Neural cell (in vitro differentiated cells): ENCODE results near the gene KRT86. TPM values are rescaled to one million over a fixed set of nuclear protein-coding genes. Genes with fewer than 3 reads are reported as not detected.

Experiments used
- H2AFZ ChIP-seq: fragments of 200-600, 300-800 bp; sonication (generic), shearing (Covaris generic); 2 replicates; pipeline ENCODE4 v1.6.0; 2014; ENCODE audit warnings: low read depth, mild to moderate bottlenecking, antibody characterized with exemption, low read length, moderate library complexity
- H3F3A ChIP-seq: fragments of 200-600 bp; shearing (Covaris generic); 2 replicates; pipeline ENCODE4 v1.6.1; 2016; ENCODE audit warnings: mild to moderate bottlenecking, moderate library complexity, mixed read lengths, antibody characterized with exemption, low read length; ENCODE audit not compliant: insufficient read depth, poor library complexity, severe bottlenecking
- H3K27ac ChIP-seq: fragments of 200-600, 300-800 bp; sonication (generic), shearing (Covaris generic); 2 replicates; pipeline ENCODE4 v1.5.1; 2014; ENCODE audit warnings: mild to moderate bottlenecking, low read length, moderate library complexity
- H3K27me3 ChIP-seq: fragments of 300-800, 200-600 bp; sonication (generic), shearing (Covaris generic); 2 replicates; pipeline ENCODE4 v1.6.0; 2014; ENCODE audit warnings: mild to moderate bottlenecking, low read depth, low read length, moderate library complexity; ENCODE audit not compliant: insufficient read depth
- H3K36me3 ChIP-seq: fragments of 300-800, 200-600 bp; sonication (generic), shearing (Covaris generic); 2 replicates; pipeline ENCODE4 v1.5.1; 2014; ENCODE audit warnings: mild to moderate bottlenecking, antibody characterized with exemption, low read length, moderate library complexity; ENCODE audit not compliant: insufficient read depth
- H3K4me2 ChIP-seq: fragments of 300-800, 200-600 bp; sonication (generic), shearing (Covaris generic); 2 replicates; pipeline ENCODE4 v1.6.0; 2014; ENCODE audit warnings: mild to moderate bottlenecking, low read length
- H3K4me3 ChIP-seq: fragments of 300-800, 200-600 bp; sonication (generic), shearing (Covaris generic); 2 replicates; pipeline ENCODE4 v1.5.1; 2014; ENCODE audit warnings: mild to moderate bottlenecking, low read length, moderate library complexity
- H3K79me2 ChIP-seq: fragments of 200-600 bp; shearing (Covaris generic); replicated peaks from 2 replicates; pipeline ENCODE4 v1.6.0; 2014; ENCODE audit warnings: mild to moderate bottlenecking, low read length, moderate library complexity; ENCODE audit not compliant: insufficient read depth
- H3K9ac ChIP-seq: fragments of 300-800, 200-600 bp; sonication (generic), shearing (Covaris generic); 2 replicates; pipeline ENCODE4 v1.6.1; 2016; ENCODE audit warnings: mild to moderate bottlenecking, low read length, mixed read lengths
- H3K9me2 ChIP-seq: fragments of 200-600 bp; shearing (Covaris generic); 2 replicates; pipeline ENCODE4 v1.6.1; 2016; ENCODE audit warnings: mild to moderate bottlenecking, low read length, mixed read lengths; ENCODE audit not compliant: insufficient read depth
- H3K9me3 ChIP-seq: fragments of 200-600, 300-800 bp; sonication (generic), shearing (Covaris generic); 2 replicates; pipeline ENCODE4 v1.6.1; 2016; ENCODE audit warnings: mild to moderate bottlenecking, mixed run types, low read length, moderate library complexity, mixed read lengths
- H4K20me1 ChIP-seq: fragments of 200-600 bp; shearing (Covaris generic); 2 replicates; pipeline ENCODE4 v1.6.1; 2016; ENCODE audit warnings: mild to moderate bottlenecking, mixed run types; ENCODE audit not compliant: insufficient read depth
- CTCF ChIP-seq: fragments of 450-650 bp; IDR thresholded peaks from 2 replicates; pipeline ENCODE4 v1.5.1; 2014; ENCODE audit warnings: antibody characterized with exemption, mild to moderate bottlenecking, moderate library complexity; ENCODE audit not compliant: poor library complexity, severe bottlenecking
- EP300 ChIP-seq: fragments of 450-650 bp; conservative IDR thresholded peaks from 2 replicates; pipeline ENCODE4 v1.6.1; 2014; ENCODE audit warnings: antibody characterized with exemption, mild to moderate bottlenecking, moderate library complexity; ENCODE audit not compliant: poor library complexity, severe bottlenecking
- EZH2 ChIP-seq: fragments of 200-600, 300-800 bp; shearing (Covaris generic), sonication (generic); IDR thresholded peaks from 2 replicates; pipeline ENCODE4 v1.6.1; 2014; ENCODE audit warnings: antibody characterized with exemption, low read length, borderline replicate concordance, mild to moderate bottlenecking; ENCODE audit not compliant: insufficient read depth, poor library complexity, severe bottlenecking
- MXI1 ChIP-seq: fragments of 450-650 bp; conservative IDR thresholded peaks from 2 replicates; pipeline ENCODE4 v1.6.1; 2014; ENCODE audit warnings: antibody characterized with exemption, mild to moderate bottlenecking; ENCODE audit not compliant: poor library complexity, severe bottlenecking
- POLR2AphosphoS5 ChIP-seq: IDR thresholded peaks from 2 replicates; pipeline ENCODE4 v1.6.1; 2012
- REST ChIP-seq: IDR thresholded peaks from 2 replicates; pipeline ENCODE4 v1.6.1; 2012; ENCODE audit warnings: borderline replicate concordance
- SMC3 ChIP-seq: fragments of 450-650 bp; conservative IDR thresholded peaks from 2 replicates; pipeline ENCODE4 v1.6.1; 2014; ENCODE audit warnings: antibody characterized with exemption, mild to moderate bottlenecking, moderate library complexity; ENCODE audit not compliant: poor library complexity
- TAF1 ChIP-seq: IDR thresholded peaks from 2 replicates; pipeline ENCODE4 v1.6.1; 2012; ENCODE audit warnings: low read depth
- polyA plus RNA-seq: library from polyadenylated mRNA; depleted of rRNA; stranded (reverse); fragments of >200 nt; gene quantifications from 2 replicates; pipeline ENCODE4 v1.2.3, GENCODE V29; 2014

The KRT86 gene
- polyA plus RNA-seq, 1 donor from 2014 or later, result not detected

GRCh38 chr12:52254180-52254964 lies 20.1 kb upstream of the KRT86 start:
- Histone ChIP-seq H3K27me3 (peaks cover 41% of the 10 kb centered on the region), H4K20me1 (no peaks in the 10 kb centered on the region), H3F3A (no peaks in the 10 kb centered on the region), H3K79me2 (no peaks in the 10 kb centered on the region), H3K27ac (no peak overlapping the region), H2AFZ (no peak overlapping the region), H3K9ac (no peak overlapping the region), H3K4me2 (no peak overlapping the region), H3K9me3 (no peaks in the 10 kb centered on the region), H3K36me3 (no peaks in the 10 kb centered on the region), H3K4me3 (no peak overlapping the region), H3K9me2 (no peaks in the 10 kb centered on the region)
- TF ChIP-seq REST, result no peak
- TF ChIP-seq TAF1, result no peak
- TF ChIP-seq EP300, result no peak
- no peak for TF ChIP-seq POLR2AphosphoS5
- TF ChIP-seq EZH2, result no peak
- TF ChIP-seq CTCF, result no peak
- no peak for TF ChIP-seq MXI1
- TF ChIP-seq SMC3, result no peak

- Histone ChIP-seq H3K36me3 (no peaks in the 10 kb centered on the region), H3K27ac (no peak overlapping the region), H3K27me3 (peaks cover 33% of the 10 kb centered on the region), H3K4me3 (no peak overlapping the region), H3K79me2 (no peaks in the 10 kb centered on the region), H3F3A (no peaks in the 10 kb centered on the region), H4K20me1 (no peaks in the 10 kb centered on the region), H3K9ac (no peak overlapping the region), H3K9me2 (no peaks in the 10 kb centered on the region), H2AFZ (no peak overlapping the region), H3K9me3 (no peaks in the 10 kb centered on the region), H3K4me2 (no peak overlapping the region)
- no peak for TF ChIP-seq EP300
These were observed 19.3 kb upstream of the KRT86 start for GRCh38 chr12:52254965-52255751.
